ENCODE results near the gene CYBA. TPM values are rescaled to one million over a fixed set of nuclear protein-coding genes. Genes with fewer than 3 reads are reported as not detected.
A peak's percentile ranks its signal among the peaks of the same experiment; 100 is the strongest.

The CYBA gene
- total and polyA plus RNA-seq, 2 donors (not counting 1 experiment from before 2014, with no cell fraction given) = 701 to 1,336 TPM

GRCh38 chr16:88680554-88681083 is 29.8 kb upstream of the CYBA start:
- no peaks in the 10 kb centered on the region for H3K27me3 ChIP-seq (replicated peaks in 1 of 4; ENCODE audit: control extremely low read depth in 1 of 4, control insufficient read depth in 3 of 4, insufficient read depth in 4 of 4, low read length in 3 of 4)
- intact Hi-C loops (cut with micrococcal nuclease) = loop anchor here (1.0 to 10.0 kb wide), 3 partner anchors 26 to 884 kb away; partner anchors contain the start of genes CTU2, CYBA, RNF166 and RPL13
- H3K79me2 ChIP-seq (ENCODE audit: control insufficient read depth, insufficient read depth, low read length) = peaks cover 43% of the 10 kb centered on the region
- Mint-ChIP-seq H3K27ac (peak overlapping the region; percentile 97), H3K9me3 (ENCODE audit: insufficient read depth) (no peaks in the 10 kb centered on the region), H3K27me3 (no peaks in the 10 kb centered on the region), H3K4me1 (peaks cover 43% of the 10 kb centered on the region), H3K4me3 (peak overlapping the region; percentile 87)
- peak overlapping the region; percentile 91 for H3K4me2 ChIP-seq (replicated peaks; ENCODE audit: low read depth, low read length, poor library complexity, severe bottlenecking)
- ChIA-PET CTCF (interaction anchor here (0.8 to 3.4 kb wide), 10 partner anchors 10 to 83 kb away, joined by 3 to 14 read pairs (median 4); no protein-coding TSS in a partner anchor), POLR2A (interaction anchor here (0.6 to 2.2 kb wide), 6 partner anchors 20 to 901 kb away, joined by 3 to 14 read pairs (median 4); no protein-coding TSS in a partner anchor)
- no peak overlapping the region for H3K9ac ChIP-seq (ENCODE audit: low read length)
- H3K27ac ChIP-seq (ENCODE audit: low read length in 2 of 2) = no peak overlapping the region
- DNase-seq = no peak
- H3K4me1 ChIP-seq (ENCODE audit: control insufficient read depth in 2 of 2, insufficient read depth in 2 of 2, low read length in 2 of 2) = peaks cover 32 to 49% of the 10 kb centered on the region in 2 donors
- peaks cover 0 to 39% of the 10 kb centered on the region in 2 experiments for H3K36me3 ChIP-seq (replicated peaks in 1 of 2; ENCODE audit: control extremely low read depth in 1 of 2, control insufficient read depth in 1 of 2, extremely low read depth in 1 of 2, insufficient read depth in 2 of 2, low read length in 1 of 2)
- peaks cover 60% of the 10 kb centered on the region for H4K20me1 ChIP-seq (ENCODE audit: control insufficient read depth, insufficient read depth, low read length, poor library complexity, severe bottlenecking)
- TF ChIP-seq CTCF (IDR thresholded peaks at IDR 0.05) = no peak
- TF ChIP-seq EZH2 (IDR thresholded peaks at IDR 0.05; ENCODE audit: borderline replicate concordance, insufficient read depth, low read depth, low read length, poor library complexity, severe bottlenecking) = no peak
- H2AFZ ChIP-seq (ENCODE audit: insufficient read depth, low read depth, low read length, poor library complexity, severe bottlenecking) = no peak overlapping the region
- WGBS (ENCODE audit: insufficient coverage) = 80% methylated on average over 3 of the region's 5 CpGs
- H3K9me3 ChIP-seq (ENCODE audit: control extremely low read depth in 1 of 3, control insufficient read depth in 2 of 3, insufficient read depth in 1 of 3, low read length in 2 of 3) = no peaks in the 10 kb centered on the region
- no peak overlapping the region for H3K4me3 ChIP-seq (ENCODE audit: control extremely low read depth in 1 of 5, extremely low read depth in 1 of 5, insufficient read depth in 1 of 5, low read depth in 2 of 5, low read length in 4 of 5)
- no peak for ATAC-seq (ENCODE audit: low read depth)

GRCh38 chr16:88678224-88678979 is 27.5 kb upstream of the CYBA start:
- CTCF ChIA-PET = interaction anchor here (2.1 kb wide), 1 partner anchor 22 kb away, joined by 4 read pairs; no protein-coding TSS in a partner anchor
- no peak for DNase-seq
- H3K36me3 ChIP-seq (replicated peaks in 1 of 2; ENCODE audit: control extremely low read depth in 1 of 2, control insufficient read depth in 1 of 2, extremely low read depth in 1 of 2, insufficient read depth in 2 of 2, low read length in 1 of 2) = peaks cover 0 to 39% of the 10 kb centered on the region in 2 experiments

More at GRCh38 chr16:88678224-88678979, 27.5 kb upstream of the CYBA start:
- H3K9ac ChIP-seq (ENCODE audit: low read length) = no peak overlapping the region
- no peak overlapping the region for H3K27ac ChIP-seq (ENCODE audit: low read length in 2 of 2)
- POLR2A ChIA-PET = no interaction called here
- WGBS (ENCODE audit: insufficient coverage) = 98% methylated on average over 27 of the region's 32 CpGs
- H3K4me3 ChIP-seq (ENCODE audit: control extremely low read depth in 1 of 5, extremely low read depth in 1 of 5, insufficient read depth in 1 of 5, low read depth in 2 of 5, low read length in 4 of 5) = no peak overlapping the region
- no peaks in the 10 kb centered on the region for H3K9me3 Mint-ChIP-seq (ENCODE audit: insufficient read depth)
- no peaks in the 10 kb centered on the region for H3K27me3 ChIP-seq (replicated peaks in 1 of 4; ENCODE audit: control extremely low read depth in 1 of 4, control insufficient read depth in 3 of 4, insufficient read depth in 4 of 4, low read length in 3 of 4)
- no peak overlapping the region for H3K4me3 Mint-ChIP-seq
- TF ChIP-seq CTCF (IDR thresholded peaks at IDR 0.05) (no peak), EZH2 (IDR thresholded peaks at IDR 0.05; ENCODE audit: borderline replicate concordance, insufficient read depth, low read depth, low read length, poor library complexity, severe bottlenecking) (no peak)
- peaks cover 46% of the 10 kb centered on the region for H4K20me1 ChIP-seq (ENCODE audit: control insufficient read depth, insufficient read depth, low read length, poor library complexity, severe bottlenecking)
- no peak overlapping the region for H3K27ac Mint-ChIP-seq
- H3K9me3 ChIP-seq (ENCODE audit: control extremely low read depth in 1 of 3, control insufficient read depth in 2 of 3, insufficient read depth in 1 of 3, low read length in 2 of 3) = no peaks in the 10 kb centered on the region
- H3K4me2 ChIP-seq (replicated peaks; ENCODE audit: low read depth, low read length, poor library complexity, severe bottlenecking) = no peak overlapping the region
- peaks cover 34% of the 10 kb centered on the region for H3K79me2 ChIP-seq (ENCODE audit: control insufficient read depth, insufficient read depth, low read length)
- H3K4me1 ChIP-seq (ENCODE audit: control insufficient read depth in 2 of 2, insufficient read depth in 2 of 2, low read length in 2 of 2) = peaks cover 20 to 28% of the 10 kb centered on the region in 2 donors
- H2AFZ ChIP-seq (ENCODE audit: insufficient read depth, low read depth, low read length, poor library complexity, severe bottlenecking) = no peak overlapping the region
- no peak for ATAC-seq (ENCODE audit: low read depth)
- peaks cover 24% of the 10 kb centered on the region for H3K4me1 Mint-ChIP-seq
- no peaks in the 10 kb centered on the region for H3K27me3 Mint-ChIP-seq
- intact Hi-C loops (cut with micrococcal nuclease) = no loop called here
